CD4-positive, alpha-beta T cell treated with Interleukin-6 for 4 hours (primary cell): ENCODE measurements around the gene D2HGDH.
"Not testable (repeated sequence)": the region's sequence is repeated elsewhere in the genome, so short reads cannot be mapped to it uniquely, and the experiment has no call there.

Experiments used
- DNase-seq: peaks from one replicate; pipeline ENCODE4 v3.0.0-alpha.2; 2020; ENCODE audit warnings: mixed read lengths

The D2HGDH gene

GRCh38 chr2:241771286-241772062 is 37.0 kb downstream of the D2HGDH start:
- DNase-seq = no peak

GRCh38 chr2:241772063-241772499 is 37.7 kb downstream of the D2HGDH start:
- peak; percentile 43 for DNase-seq

GRCh38 chr2:241773511-241774418 is 39.3 kb downstream of the D2HGDH start:
- no peak for DNase-seq

GRCh38 chr2:241774419-241775222 is 40.2 kb downstream of the D2HGDH start:
- DNase-seq = no peak

GRCh38 chr2:241775223-241776177 is 41.1 kb downstream of the D2HGDH start:
- DNase-seq = no peak

- DNase-seq = no peak
Observed at GRCh38 chr2:241776336-241777169, 42.1 kb downstream of the D2HGDH start, which contains the start of gene GAL3ST2. TSS of gene GAL3ST2 (plus strand) at chr2:241776822. CDS start at chr2:241776956, 134 bp downstream.

GRCh38 chr2:241777170-241777685 is 42.8 kb downstream of the D2HGDH start:
- DNase-seq = no peak

GRCh38 chr2:241777686-241778627 is 43.5 kb downstream of the D2HGDH start:
- no peak for DNase-seq

- DNase-seq = no peak
Observed at GRCh38 chr2:241780939-241781569, 46.6 kb downstream of the D2HGDH start.

GRCh38 chr2:241782053-241782452 is 47.6 kb downstream of the D2HGDH start:
- not testable (repeated sequence) for DNase-seq

- DNase-seq = no peak
Observed at GRCh38 chr2:241788135-241788534, 53.7 kb downstream of the D2HGDH start.

GRCh38 chr2:241788572-241788971 is 54.1 kb downstream of the D2HGDH start:
- no peak for DNase-seq

- DNase-seq = not testable (repeated sequence)
Observed at GRCh38 chr2:241791385-241791784, 57.0 kb downstream of the D2HGDH start.

GRCh38 chr2:241793385-241793784 is 59.0 kb downstream of the D2HGDH start:
- DNase-seq = no peak

- DNase-seq = no peak
Observed at GRCh38 chr2:241794250-241794823, 59.9 kb downstream of the D2HGDH start.

- no peak for DNase-seq
Observed at GRCh38 chr2:241795021-241795999, 60.9 kb downstream of the D2HGDH start.

GRCh38 chr2:241796209-241796608 is 61.8 kb downstream of the D2HGDH start:
- DNase-seq = no peak
